ENCODE results near the gene SNTB2.

GRCh38 chr16:69260506-69260905 lies 73.5 kb downstream of the SNTB2 start:
- no peak for TF ChIP-seq CTCF (IDR thresholded peaks at IDR 0.05)
- no peak for TF ChIP-seq POLR2A (IDR thresholded peaks at IDR 0.05)
- no peak for TF ChIP-seq POLR2AphosphoS5 (IDR thresholded peaks at IDR 0.05)

All from prostate gland (tissue), 2 donors.